SKM-1 (cell line): ENCODE results near the gene CYTIP.
"Not testable (repeated sequence)": the region's sequence is repeated elsewhere in the genome, so short reads cannot be mapped to it uniquely, and the experiment has no call there.

Experiments
- DNase-seq: peaks from one replicate; lab custom pipeline; 2025; ENCODE audit not compliant: unreplicated experiment; lab: John Stamatoyannopoulos, UW

Gene CYTIP

GRCh38 chr2:157386247-157386646 lies 57.6 kb downstream of the CYTIP start:
- no peak for DNase-seq

- no peak for DNase-seq
Observed at GRCh38 chr2:157377861-157378260, 66.0 kb downstream of the CYTIP start.

DNA sequence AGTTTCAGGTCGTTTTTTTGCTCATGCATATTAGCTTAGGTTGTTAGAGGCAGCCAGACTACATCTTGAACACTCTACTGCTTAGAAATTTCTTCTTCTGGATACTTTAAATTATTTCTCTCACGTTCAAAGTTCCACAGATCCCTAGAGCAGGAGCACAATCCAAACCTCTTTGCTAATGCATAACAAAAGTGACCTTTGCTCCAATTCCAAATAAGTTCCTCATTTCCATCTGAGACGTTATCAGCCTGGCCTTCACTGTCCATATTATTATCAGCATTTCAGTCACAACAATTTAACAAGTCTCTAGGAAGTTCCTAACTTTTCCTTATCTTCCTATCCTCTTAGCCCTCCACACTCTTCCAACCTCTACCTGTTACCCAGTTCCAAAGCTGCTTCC lies 67.8 kb downstream of the CYTIP start:
- no peak for DNase-seq

GRCh38 chr2:157375384-157375783 lies 68.5 kb downstream of the CYTIP start:
- no peak for DNase-seq

GRCh38 chr2:157368508-157368907 lies 75.4 kb downstream of the CYTIP start:
- not testable (repeated sequence) for DNase-seq

- no peak for DNase-seq
Observed at GRCh38 chr2:157367704-157368103, 76.2 kb downstream of the CYTIP start.
